Measurements from ENCODE around the gene HOTAIR.

HOTAIR gene

DNA sequence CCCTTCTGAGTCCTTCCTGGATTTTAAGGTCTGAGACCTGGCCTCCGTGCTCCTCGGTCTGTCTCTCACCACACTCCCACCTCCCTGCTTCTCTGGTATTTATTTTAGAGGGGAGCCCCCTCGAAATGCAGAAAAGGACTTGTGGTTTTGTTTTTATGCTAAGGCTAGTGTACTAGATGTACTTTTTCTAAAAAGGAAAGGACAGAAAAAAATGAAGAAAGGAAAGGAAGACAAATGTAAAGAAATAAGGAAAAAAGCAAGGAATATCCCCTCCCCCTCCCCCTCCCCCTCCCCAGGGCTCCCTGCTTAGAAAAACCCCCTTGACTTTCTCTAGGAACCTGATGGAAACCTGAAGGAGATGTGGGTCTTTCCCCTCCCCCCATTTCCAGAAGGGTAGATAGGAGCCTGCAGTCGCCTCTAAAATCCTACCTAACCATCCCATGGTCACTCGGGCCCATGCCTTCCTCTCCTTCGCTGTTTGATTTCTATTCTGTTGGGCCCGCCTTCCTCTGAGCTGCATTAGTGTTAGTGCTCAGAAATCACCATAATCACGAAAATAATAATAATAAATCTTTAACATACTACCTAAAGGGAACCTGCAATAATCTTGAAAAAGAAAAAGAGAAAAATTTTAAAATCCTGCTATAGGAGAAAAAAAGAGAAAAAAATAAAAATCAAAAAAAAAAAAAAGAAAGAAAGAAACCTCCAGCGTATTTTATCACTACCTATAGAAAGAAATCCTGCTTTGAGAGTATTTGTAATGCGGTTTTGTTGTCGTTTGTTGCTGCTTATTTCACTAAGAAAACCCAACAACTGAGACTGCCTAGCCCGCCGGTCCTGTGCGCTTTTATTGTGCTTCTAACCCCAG is 37.1 kb upstream of the HOTAIR start:
- no peak for DNase-seq (ENCODE audit: low read depth in 2 of 2, low spot score in 1 of 2)

DNA sequence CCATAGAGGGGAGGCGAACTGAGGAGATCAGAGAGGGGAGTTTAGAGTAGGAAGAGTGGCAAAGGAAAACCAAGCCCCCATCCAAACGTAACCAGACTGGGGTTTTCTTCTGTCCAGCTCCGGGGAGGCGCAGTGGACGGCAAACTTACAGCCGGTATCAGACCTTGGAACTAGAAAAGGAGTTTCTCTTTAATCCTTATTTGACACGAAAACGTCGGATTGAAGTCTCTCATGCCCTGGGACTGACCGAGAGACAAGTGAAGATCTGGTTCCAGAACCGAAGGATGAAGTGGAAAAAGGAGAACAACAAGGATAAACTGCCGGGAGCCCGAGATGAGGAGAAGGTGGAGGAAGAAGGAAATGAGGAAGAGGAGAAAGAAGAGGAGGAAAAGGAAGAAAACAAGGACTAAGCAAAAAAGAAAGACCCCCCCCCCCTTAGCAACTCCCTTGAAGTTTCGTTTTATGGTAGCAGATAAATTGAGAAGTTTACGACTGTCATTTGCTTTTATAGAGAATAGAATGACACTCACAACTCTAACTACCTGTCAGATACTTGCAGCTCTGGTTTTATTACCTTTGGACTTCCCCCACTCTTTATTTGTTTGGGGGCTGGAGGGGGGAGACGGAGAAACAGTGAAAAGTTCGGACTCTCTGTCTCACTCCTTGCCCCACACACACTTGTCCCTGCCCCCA is 36.4 kb upstream of the HOTAIR start:
- no peak for DNase-seq (ENCODE audit: low read depth in 2 of 2, low spot score in 1 of 2)

DNA sequence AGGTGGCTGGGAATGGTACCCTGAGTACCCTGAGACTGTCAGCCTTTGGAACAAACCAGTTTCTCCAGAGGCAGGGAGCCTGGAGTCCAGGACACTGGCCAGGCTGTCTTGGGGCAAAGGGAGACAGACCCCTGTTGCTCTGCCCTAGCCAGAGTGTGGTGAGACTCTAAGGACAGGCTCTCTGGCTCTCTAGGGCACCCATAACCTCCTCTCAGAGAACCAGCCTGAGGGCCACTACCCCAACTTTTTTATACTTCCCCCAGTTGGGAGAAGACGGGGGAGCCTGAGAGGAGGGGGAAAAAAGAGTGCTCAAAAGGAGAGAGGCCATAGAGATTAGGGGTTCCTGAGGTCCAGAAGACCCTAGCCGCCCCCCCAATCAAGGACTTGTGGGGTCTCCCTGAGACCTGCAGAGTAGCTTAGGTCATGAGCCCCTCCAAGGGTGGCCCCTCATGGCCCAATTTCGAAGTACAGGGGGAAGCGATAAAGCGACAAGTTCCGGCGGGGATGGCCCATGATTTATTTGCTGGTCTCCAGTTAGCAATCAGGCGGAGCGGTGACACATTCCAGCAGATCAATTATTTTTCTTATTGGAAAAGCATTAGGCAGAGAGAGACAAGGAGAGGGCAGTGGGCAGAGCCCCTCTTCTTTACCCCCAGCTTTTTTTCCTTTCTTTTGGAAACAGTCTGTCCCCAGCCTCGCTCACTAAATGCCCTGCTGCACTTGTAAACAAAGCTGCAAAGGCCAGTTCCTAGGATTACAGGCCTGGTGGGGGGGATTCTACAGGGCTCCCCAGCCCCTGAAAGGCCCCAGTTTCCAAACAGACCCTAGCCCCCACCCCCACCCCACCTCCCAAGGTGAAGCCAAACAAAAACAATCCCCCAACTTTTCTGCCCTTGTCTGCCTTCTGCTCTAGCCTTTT is 35.6 kb upstream of the HOTAIR start:
- no peak for DNase-seq (ENCODE audit: low read depth in 2 of 2, low spot score in 1 of 2)

DNA sequence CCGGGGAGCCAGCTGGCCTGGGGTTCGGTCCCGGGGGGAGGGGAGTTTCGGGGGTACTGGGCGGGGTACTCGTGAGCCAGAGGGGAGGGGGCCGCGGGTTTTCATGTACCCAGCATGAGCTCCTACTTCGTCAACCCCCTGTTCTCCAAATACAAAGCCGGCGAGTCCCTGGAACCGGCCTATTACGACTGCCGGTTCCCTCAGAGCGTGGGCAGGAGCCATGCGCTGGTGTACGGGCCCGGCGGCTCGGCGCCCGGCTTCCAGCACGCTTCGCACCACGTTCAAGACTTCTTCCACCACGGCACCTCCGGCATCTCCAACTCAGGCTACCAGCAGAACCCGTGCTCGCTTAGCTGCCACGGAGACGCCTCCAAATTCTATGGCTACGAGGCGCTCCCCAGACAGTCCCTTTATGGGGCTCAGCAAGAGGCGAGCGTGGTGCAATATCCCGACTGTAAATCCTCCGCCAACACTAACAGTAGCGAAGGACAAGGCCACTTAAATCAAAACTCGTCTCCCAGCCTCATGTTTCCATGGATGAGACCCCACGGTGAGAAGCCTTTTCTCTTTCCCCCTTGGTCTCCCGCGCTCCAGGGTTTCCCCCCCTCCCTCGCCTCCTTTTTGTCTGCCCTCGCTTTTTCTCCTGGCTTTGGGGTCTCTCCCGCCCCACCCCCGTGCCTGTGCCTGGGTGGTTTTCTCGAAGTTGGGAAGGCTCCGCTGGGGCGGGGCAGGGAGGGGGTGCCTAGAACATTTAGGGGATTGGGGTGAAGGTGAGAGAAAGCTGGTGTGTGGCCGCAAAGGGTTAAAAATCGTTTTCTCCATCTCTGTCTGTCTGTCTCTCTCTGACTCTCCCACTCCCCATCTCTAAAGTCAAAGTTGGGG is 34.7 kb upstream of the HOTAIR start:
- DNase-seq (ENCODE audit: low read depth in 2 of 2, low spot score in 1 of 2): no peak

DNA sequence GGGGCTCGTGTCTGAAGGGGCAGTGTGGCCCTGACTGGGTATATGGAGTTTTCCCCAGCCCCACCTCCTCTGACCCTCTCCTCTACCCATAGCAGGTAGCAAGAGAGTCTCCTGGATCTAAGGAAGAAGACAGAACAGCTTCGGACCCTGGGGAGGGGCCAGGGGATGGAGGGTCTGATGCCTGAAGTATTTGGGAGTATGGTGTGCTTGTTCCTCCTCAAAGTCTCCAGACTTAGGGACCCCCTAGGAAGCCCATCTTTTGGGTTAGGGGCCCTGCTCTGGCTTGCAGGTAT is 33.5 kb upstream of the HOTAIR start:
- no peak for DNase-seq (ENCODE audit: low read depth in 2 of 2, low spot score in 1 of 2)

DNA sequence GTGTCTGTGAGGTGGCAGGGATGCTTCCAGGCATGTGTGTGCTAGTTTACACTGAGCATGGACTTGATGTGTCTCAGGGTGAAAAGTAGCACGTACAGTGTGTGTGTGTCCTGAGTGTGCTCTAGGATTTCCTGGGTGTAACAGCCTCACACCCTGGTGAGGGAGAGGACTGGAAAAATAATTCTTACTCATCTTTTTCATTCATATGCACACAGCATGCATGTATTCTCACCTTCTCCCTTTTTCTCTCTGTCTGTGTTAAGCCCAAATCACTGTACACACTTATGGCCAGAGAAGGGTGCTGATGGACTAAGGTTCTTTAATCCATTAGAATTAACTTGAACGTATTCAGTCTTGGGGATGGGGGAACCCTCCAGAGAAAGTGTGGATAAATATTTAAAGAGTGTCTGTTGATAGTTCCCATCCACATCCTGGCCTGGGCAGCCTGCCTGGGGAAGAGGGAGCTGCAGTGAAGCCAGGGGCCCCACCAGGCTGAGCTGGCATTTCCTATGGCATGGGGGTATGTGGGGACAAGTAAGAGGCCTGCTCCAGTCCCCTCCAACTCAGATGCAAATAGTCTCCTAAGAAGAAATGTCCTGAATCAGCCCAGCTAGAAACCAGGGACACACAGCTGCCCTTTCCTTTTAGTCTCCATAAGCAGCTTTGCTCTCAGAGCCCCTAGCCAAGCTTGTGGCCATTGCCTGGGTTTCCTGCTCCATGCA is 32.9 kb upstream of the HOTAIR start:
- DNase-seq (ENCODE audit: low read depth in 2 of 2, low spot score in 1 of 2): no peak

DNA sequence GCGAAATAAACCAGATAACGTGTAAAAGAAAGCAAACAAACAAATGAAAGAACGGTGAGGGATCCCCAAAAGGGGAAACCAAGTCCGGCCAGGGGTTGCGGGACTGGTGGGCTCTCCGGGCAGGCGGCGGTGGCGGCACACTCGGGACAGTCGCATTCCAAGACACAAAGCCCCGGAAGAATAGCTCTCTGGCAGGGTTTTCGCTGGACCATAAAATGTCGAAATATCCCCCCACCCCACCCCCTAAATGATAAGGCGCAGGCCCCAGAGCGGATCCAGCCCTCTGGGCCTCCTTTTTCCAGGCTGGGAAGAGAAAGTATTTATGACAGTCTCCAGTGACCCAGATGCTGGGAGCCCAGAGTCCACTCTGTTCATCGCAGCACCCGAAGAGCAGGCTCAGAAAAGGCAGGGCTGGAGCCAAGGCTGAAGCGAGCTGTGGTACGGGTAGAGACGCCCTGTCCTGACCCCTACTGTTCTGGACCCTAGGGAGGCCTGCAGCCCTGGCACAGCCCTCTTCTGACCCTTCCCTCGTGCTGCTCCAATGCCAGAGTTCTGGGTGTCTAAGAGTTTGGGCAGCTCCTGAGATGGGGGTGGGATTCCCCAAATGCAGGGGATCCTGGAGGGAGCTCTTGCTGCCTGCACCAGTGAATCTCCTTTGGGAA is 31.9 kb upstream of the HOTAIR start:
- no peak for DNase-seq (ENCODE audit: low read depth in 2 of 2, low spot score in 1 of 2)

DNA sequence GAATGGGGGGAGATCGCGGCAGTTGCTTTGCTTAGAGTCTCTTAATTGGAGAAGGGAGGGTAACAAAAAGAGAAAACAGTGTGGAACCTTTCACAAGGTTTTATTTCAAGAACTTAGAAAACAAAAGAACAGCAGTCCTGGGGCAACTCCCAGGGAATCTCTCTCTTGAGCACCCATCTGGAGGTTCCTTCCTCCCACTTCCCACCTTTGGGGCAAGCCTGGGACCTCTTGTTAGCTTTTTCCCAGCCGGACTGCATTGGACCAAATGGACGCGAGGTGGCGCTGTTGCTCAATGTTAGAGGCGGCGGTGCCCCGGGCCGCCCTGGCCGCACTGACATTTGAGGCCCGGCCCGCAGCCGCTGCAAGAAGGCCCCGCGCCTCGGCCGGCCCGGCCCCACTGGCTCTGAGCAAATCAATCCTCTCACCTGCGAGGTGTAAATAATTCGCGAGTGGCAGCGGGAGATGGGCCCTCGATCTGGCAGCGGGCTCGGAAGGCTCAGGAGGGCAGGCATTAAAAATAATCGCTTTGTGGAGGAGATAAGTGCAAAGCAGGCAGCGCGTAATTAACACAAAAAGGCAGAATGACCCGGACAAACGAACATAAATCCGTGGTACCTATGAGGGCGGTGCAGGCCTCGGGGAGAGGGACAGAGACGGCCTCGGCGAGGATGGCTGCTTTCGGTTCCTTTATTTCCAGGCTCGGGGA is 31.3 kb upstream of the HOTAIR start:
- DNase-seq (ENCODE audit: low read depth in 2 of 2, low spot score in 1 of 2): peak; percentile 74 to 78

DNA sequence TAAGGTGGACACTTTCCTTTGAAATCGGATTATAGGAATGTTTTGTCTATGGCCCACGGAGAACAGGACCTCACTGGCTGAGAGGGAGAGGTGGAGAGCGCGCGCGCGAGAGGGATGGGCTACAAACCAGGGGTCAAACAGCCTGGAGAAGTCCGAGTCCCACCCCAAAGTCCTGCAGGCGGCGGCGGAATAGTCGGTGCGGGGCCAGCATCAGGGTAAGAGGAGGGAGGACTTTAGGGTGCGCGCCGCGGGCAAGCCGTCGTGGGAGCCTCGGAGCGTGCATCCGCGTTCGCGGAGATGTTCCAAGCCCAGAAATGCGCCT is 30.7 kb upstream of the HOTAIR start:
- no peak for DNase-seq (ENCODE audit: low read depth in 2 of 2, low spot score in 1 of 2)

DNA sequence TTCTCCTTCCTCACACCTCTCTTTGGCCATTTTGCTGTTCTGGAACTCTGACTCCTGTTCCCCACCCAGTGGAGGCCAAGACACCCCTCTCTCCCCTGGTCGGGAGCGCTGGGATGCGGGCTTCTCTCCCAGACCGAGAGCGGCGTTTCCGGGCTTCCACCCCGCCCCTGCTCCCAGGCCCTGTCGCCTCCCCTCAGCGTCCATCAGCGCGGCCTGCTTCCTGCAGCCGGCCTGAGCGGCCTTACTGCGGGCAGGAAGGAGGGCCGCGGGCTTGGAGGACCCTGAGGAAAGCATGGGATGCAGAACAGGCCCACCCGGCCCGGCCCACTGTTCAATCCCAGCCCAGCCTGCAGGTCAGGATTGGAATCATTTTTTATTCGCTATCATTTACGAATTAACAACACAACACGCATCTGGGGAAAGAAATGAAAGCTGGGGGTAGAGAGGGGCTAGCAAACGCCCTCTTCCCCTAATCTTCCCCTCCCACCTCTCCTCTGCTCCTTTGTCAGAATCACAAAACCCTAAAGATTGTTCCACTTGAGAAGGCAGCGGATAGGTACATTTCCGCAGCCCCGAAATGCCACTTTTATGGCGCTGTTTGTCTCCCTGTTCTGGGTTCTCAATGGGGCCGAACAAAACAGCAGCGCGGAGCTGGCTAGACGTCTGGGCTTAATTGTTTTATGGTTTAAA is 30.2 kb upstream of the HOTAIR start:
- no peak for DNase-seq (ENCODE audit: low read depth in 2 of 2, low spot score in 1 of 2)

DNA sequence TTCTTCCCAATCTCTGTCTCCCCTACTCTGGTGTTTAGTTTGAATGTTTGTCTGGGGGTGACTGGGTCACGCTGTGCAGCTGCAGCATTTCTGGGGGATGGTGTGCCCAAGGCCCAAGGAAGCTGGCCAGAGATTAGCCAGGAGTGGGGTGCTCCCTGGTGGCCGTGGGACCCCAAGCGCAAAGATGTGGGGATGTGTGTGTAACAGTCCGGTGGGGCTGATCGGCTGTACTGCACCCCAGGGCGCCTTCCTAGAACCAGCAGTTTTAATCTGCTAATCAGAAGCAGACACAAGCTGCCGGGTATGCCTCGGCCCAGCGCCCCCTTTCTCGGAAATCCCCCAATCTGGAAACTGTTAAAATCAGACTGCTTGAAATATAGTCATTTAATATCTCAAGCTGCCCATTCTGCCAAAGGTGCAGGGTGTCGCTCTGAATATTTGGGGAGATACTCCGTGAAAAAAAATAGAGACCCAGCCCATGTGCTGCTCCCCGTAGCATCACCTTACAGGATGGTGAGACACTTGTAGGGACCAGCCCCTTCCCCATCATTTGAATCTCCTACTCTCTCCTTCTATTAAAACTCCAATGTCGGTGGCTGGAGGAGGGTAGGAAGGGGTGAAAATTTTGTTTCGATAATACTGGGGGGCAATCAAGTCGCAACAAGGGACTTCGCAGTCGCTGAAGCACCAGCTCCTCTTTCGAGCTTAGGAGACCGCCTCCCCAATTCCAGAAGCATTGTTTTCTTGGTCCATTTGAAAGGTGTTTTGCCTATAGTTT is 29.5 kb upstream of the HOTAIR start:
- DNase-seq (ENCODE audit: low read depth in 2 of 2, low spot score in 1 of 2): no peak

DNA sequence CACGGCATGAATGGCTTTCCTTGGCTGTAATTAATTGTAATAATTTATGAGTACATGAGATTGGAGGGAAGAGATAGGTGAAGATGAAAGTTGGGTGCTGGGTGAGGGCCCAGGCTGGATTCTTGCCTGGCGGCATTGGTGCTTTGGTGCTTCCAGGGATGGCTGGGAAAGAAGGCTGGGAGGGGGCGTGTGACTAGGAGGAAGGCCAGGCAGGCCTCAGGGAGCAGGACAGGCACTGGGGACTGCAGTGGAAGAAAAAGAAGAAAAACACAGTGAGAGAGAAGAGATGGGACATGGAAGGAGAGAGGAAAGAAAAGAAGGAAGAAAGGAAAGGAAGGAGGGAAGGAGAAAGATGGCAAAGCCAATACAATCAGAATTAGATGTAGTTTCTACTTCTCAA is 28.9 kb upstream of the HOTAIR start:
- DNase-seq (ENCODE audit: low read depth in 2 of 2, low spot score in 1 of 2): no peak

DNA sequence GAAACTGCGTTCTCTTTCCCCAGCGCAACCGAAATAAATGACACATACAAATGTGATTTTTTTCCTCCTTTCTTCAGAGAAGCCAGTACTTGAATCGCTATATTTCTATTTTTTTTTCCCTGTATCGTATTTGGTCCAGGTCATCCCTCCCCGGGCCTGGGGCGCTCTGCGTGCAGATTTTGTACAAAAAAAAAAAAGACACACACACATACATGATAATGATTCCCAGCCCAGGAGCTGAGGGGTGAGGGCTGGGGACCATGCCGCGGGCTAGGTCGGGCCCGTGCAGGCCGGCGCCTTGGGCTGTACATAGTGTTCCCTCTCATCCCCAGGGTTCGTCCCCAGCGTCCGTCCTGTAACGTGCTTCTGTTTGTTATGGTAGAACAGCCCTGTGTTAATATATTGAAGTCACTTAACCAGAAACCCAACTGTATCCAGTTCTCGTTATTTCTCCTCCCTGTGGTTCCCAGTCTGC is 28.2 kb upstream of the HOTAIR start:
- no peak for DNase-seq (ENCODE audit: low read depth in 2 of 2, low spot score in 1 of 2)

DNA sequence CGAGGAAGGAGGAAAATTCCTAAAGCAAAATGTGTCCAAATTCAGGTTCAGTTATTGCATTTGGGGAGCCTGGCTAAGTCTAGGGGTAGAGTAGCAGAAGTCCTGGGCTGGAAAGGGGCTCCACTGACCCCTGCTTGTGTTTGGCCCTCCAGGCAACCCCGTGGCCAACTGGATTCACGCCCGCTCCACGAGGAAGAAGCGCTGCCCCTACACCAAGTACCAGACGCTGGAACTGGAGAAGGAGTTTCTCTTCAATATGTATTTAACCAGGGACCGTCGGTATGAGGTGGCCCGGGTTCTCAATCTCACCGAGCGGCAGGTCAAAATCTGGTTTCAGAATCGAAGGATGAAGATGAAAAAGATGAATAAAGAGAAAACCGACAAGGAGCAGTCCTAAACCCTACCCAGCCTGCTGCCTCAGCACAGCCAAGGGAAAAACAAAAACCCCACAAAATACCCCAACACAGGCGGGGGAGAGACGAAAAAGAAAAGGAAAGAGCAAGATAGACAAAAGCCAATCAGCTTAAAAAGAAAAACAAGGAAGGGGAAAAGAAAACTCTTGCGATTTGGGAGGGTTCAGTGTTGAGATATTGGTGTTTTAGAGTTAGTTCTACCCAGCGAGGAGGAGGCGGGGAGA is 27.6 kb upstream of the HOTAIR start:
- no peak for DNase-seq (ENCODE audit: low read depth in 2 of 2, low spot score in 1 of 2)

DNA sequence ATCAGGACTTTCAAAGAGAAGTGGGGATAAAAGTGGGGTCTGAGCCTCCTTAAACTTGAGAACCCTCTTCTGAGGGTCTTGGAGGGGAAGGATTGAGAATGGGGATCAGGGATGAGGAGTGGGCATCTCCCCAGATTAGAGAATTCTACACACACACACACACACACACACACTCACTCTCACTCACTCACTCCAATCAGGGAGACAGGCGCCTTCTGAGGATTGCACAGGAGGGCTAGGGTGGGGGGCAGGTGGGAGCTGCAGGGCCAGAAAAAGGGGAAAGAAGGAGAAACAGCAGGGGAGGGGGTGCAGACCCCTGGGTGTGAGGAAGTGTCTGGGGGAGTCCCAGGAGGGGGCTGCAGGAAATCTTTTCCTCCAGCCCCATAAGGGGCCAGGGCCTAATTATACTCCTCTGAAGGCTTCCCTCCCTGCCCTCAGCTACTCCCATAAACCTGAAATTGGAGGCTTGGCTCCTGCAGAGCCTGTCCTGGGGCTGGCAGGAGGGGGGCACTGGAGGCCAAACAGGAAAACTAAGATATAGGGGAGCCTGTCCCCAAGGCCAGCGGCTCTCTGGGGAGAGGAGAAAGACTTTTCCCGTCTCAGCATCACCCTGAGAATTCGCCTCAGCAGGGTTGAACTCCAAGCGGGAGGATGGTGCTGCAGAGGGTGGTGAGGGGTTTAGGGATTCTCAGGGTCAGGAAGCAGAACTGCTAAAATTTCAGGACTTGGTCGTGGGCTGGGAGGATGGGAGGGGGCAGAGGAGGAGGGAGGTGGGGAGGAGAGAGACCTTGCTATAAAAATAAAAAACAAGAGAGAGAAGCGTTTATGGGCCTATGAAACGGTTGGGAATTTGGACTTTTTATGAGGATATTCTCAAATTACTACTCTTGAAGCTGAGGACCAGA is 26.8 kb upstream of the HOTAIR start:
- DNase-seq (ENCODE audit: low read depth in 2 of 2, low spot score in 1 of 2): no peak
